ENCODE data around the gene FAM25G. TPM values are rescaled to one million over a fixed set of nuclear protein-coding genes. Genes with fewer than 3 reads are reported as not detected.
"Not testable (repeated sequence)": the region's sequence is repeated elsewhere in the genome, so short reads cannot be mapped to it uniquely, and the experiment has no call there.

The FAM25G gene
- total RNA-seq, 1 donor from 2014 or later, result not detected

DNA sequence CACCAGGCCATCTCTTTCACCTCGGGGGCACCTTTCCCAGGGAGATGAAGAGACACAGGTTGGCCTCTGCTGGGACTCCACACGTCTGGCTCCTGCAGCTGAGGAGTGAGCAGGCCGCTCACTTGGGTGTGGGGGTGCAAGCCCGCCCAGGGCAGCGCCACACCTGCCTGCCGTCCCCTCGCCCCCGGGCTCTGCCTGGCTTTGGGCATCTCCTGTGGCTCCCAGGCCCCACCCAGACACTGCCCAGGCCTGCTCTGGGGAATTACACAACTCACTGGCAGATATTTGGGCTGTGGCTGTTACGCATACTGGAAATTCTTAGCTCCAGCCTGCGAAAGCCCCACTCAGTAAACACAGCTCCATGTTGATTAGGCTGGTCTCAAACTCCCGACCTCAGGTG is 7.6 kb downstream of the FAM25G start, which contains the start of gene ANXA8:
ANXA8 (minus strand) TSS at position 193 of the 400 bp plus-strand sequence; CDS start at position 11, 182 bp downstream.
- not testable (repeated sequence) for H3K9me3 ChIP-seq (ENCODE audit: low read depth); H3K27ac ChIP-seq; H2AFZ ChIP-seq (replicated peaks); H3K4me3 Mint-ChIP-seq; H3K36me3 ChIP-seq; DNase-seq (ENCODE audit: low spot score); H3K4me2 ChIP-seq; H3F3A ChIP-seq (ENCODE audit: low read depth); H3K36me3 Mint-ChIP-seq; H3K27ac Mint-ChIP-seq; H3K4me3 ChIP-seq; H3K79me2 ChIP-seq (ENCODE audit: low read depth); H3K9me3 Mint-ChIP-seq; H4K20me1 ChIP-seq (ENCODE audit: low read depth); H3K27me3 Mint-ChIP-seq (ENCODE audit: insufficient read depth, low read depth); H3K4me1 ChIP-seq; H3K27me3 ChIP-seq; H3K4me1 Mint-ChIP-seq; H3K9ac ChIP-seq

DNA sequence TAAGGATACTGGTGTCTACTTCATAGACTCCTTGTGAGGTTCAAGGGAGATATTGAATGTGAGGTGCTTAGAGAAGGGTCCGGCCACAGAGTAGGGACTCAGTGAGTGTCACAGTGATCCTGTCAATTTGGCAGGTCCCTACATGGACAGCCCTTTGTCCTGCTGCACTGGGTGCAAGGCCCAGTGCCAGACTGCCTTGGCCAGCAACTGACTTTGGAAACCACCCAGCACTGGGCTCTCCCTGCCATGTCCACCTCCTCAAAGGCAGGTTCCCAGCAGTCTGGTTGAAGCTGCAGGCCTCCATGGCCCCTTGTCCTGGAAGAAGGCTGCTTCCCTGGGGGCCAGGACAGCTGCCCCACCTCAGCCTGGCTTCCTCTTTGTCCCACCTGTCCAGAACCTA is 9.1 kb downstream of the FAM25G start:
- H3K27ac ChIP-seq; H3K9me3 Mint-ChIP-seq; H3K79me2 ChIP-seq (ENCODE audit: low read depth); H3F3A ChIP-seq (ENCODE audit: low read depth); H3K27me3 ChIP-seq; H3K4me1 ChIP-seq; H4K20me1 ChIP-seq (ENCODE audit: low read depth); H3K4me1 Mint-ChIP-seq; H3K27me3 Mint-ChIP-seq (ENCODE audit: insufficient read depth, low read depth); H3K9me3 ChIP-seq (ENCODE audit: low read depth); DNase-seq (ENCODE audit: low spot score); H3K9ac ChIP-seq; H3K36me3 ChIP-seq; H3K36me3 Mint-ChIP-seq; H3K4me3 ChIP-seq; H2AFZ ChIP-seq (replicated peaks); H3K27ac Mint-ChIP-seq; H3K4me3 Mint-ChIP-seq; H3K4me2 ChIP-seq: not testable (repeated sequence)

DNA sequence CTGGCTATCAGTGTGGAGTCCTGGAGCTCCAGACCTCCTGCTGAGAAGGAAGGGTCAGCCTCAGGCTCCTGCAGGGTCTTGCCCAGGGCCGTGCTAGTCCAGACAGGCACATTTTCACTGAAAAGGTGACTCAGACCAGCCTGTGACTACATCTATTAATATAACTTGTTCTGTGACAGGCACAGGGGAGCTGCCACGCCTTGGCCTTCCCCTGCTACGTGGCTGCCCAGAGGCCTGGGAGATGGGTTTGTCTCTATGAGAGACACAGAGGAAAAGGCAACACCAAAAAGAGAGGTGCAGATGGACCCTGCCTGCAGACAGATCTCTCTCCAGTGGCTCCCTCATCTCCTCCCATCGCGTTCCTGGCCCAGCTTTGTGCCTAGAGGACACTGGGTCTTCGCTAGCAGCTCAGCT is 9.7 kb downstream of the FAM25G start:
- not testable (repeated sequence) for H3K27me3 ChIP-seq; H3K9ac ChIP-seq; H4K20me1 ChIP-seq (ENCODE audit: low read depth); H3K27ac Mint-ChIP-seq; H3K36me3 ChIP-seq; H2AFZ ChIP-seq (replicated peaks); H3F3A ChIP-seq (ENCODE audit: low read depth); H3K9me3 ChIP-seq (ENCODE audit: low read depth); H3K4me3 Mint-ChIP-seq; H3K79me2 ChIP-seq (ENCODE audit: low read depth); H3K4me1 ChIP-seq; H3K4me3 ChIP-seq; H3K4me2 ChIP-seq; H3K36me3 Mint-ChIP-seq; H3K4me1 Mint-ChIP-seq; H3K9me3 Mint-ChIP-seq; DNase-seq (ENCODE audit: low spot score); H3K27ac ChIP-seq; H3K27me3 Mint-ChIP-seq (ENCODE audit: insufficient read depth, low read depth)

DNA sequence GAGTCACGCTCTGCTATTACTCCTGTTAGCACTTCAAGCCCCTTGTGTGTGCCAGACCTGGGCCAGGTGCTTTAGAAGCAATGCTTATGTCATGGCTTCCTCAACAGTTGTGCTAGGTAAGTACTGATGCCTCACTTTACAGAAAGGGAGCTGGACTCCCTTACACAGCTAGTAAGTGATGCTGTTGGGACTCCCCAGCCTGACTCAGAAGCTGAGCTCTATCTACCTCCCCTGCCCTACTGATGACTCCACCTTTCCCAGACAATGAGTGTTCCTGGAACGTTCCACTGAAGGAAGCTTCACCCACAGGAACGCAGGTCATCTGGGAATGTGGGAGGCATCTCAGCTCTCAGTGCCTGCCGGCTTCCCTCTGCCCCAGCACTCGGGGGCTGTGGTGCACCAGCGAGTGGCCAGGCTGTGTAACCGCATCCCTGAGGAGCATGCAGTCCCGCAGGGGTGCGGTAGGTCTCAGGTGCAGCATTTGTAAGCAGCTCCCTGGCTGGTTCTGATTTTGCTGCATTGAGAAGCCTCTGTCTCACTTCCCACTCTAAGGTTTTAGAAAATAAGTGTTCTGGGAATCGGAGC is 10.2 kb downstream of the FAM25G start:
- DNase-seq (ENCODE audit: low spot score); H3K36me3 Mint-ChIP-seq; H3K27me3 Mint-ChIP-seq (ENCODE audit: insufficient read depth, low read depth); H3F3A ChIP-seq (ENCODE audit: low read depth); H3K4me1 Mint-ChIP-seq; H3K36me3 ChIP-seq; H3K9me3 Mint-ChIP-seq; H3K27ac ChIP-seq; H4K20me1 ChIP-seq (ENCODE audit: low read depth); H3K4me3 ChIP-seq; H3K4me1 ChIP-seq; H3K9ac ChIP-seq; H3K27me3 ChIP-seq; H3K4me3 Mint-ChIP-seq; H3K27ac Mint-ChIP-seq; H2AFZ ChIP-seq (replicated peaks); H3K79me2 ChIP-seq (ENCODE audit: low read depth); H3K9me3 ChIP-seq (ENCODE audit: low read depth); H3K4me2 ChIP-seq: not testable (repeated sequence)

DNA sequence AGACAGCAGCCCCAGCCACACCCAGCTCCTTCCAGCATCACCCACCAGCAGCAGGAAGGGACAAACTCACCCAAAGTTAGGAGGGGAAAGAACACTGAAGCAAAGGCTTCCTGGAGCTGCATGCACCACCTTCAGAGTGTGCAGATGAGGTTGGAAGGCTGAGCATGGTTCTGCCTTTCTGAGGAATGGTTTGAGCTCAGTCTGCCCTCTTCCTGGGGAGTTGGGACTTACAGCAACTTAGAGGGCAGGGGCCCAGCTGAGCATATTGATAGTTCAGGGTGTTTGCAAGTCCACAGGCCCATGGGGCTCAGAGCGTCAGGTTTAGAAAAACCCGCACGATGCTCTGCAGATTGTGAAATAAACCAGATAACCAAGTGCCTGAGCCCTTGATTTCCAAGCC is 11.4 kb downstream of the FAM25G start:
- not testable (repeated sequence) for H3K27ac ChIP-seq; H3K79me2 ChIP-seq (ENCODE audit: low read depth); H3K4me3 ChIP-seq; H4K20me1 ChIP-seq (ENCODE audit: low read depth); H3K4me1 Mint-ChIP-seq; H3K4me3 Mint-ChIP-seq; H2AFZ ChIP-seq (replicated peaks); H3K9me3 ChIP-seq (ENCODE audit: low read depth); H3K4me2 ChIP-seq; H3K9me3 Mint-ChIP-seq; H3K9ac ChIP-seq; H3F3A ChIP-seq (ENCODE audit: low read depth); DNase-seq (ENCODE audit: low spot score); H3K27me3 ChIP-seq; H3K27ac Mint-ChIP-seq; H3K36me3 ChIP-seq; H3K4me1 ChIP-seq; H3K36me3 Mint-ChIP-seq; H3K27me3 Mint-ChIP-seq (ENCODE audit: insufficient read depth, low read depth)

DNA sequence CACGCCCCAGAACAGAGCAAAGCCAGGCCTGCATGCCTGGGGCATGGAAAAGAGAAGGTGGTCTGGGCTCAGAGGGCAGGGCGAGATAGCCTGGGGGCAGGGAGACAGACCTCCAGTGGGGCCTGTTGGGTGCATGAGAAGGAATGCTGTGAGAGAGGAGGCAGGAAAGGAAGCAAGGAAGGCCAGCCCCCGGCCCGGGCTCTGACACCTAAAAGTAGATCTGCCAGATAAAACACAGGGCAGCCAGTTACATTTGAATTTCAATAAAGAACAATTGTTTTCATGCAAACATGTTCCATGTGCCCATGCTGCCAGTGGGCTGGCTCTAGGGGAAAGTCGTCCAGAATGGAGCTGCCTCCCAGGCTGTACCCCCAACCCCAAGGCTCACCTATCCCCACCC is 13.4 kb downstream of the FAM25G start:
- H3K27ac Mint-ChIP-seq; H3K4me2 ChIP-seq; DNase-seq (ENCODE audit: low spot score); H3K9ac ChIP-seq; H3K9me3 Mint-ChIP-seq; H3F3A ChIP-seq (ENCODE audit: low read depth); H3K36me3 Mint-ChIP-seq; H2AFZ ChIP-seq (replicated peaks); H3K4me3 Mint-ChIP-seq; H3K27me3 Mint-ChIP-seq (ENCODE audit: insufficient read depth, low read depth); H3K27me3 ChIP-seq; H3K27ac ChIP-seq; H3K4me1 Mint-ChIP-seq; H3K9me3 ChIP-seq (ENCODE audit: low read depth); H3K79me2 ChIP-seq (ENCODE audit: low read depth); H3K4me3 ChIP-seq; H3K36me3 ChIP-seq; H3K4me1 ChIP-seq; H4K20me1 ChIP-seq (ENCODE audit: low read depth): not testable (repeated sequence)

DNA sequence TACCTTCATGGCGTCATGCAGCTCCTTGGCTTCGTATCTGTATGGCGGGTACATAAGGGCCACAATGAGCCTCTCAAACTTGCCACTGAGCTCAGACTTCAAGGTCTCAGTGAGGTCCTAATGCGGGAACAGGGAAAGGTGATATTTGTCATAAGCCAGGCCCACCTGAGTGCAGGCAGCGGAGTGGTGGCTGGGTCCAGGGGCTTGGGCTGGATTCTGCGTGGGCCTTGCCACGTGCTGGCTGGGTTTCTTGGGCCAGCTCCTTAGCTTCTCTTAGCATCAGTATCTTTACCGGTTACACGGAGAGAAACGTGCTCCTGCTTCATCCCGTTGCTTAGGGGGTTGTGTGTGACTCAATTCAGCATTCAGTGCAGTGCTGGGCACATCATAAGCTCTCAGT is 14.4 kb downstream of the FAM25G start:
- H3K27ac Mint-ChIP-seq; H3K27ac ChIP-seq; H3K9ac ChIP-seq; DNase-seq (ENCODE audit: low spot score); H3K9me3 Mint-ChIP-seq; H3K9me3 ChIP-seq (ENCODE audit: low read depth); H3K79me2 ChIP-seq (ENCODE audit: low read depth); H3K36me3 Mint-ChIP-seq; H3K4me1 ChIP-seq; H3F3A ChIP-seq (ENCODE audit: low read depth); H4K20me1 ChIP-seq (ENCODE audit: low read depth); H2AFZ ChIP-seq (replicated peaks); H3K27me3 ChIP-seq; H3K4me3 Mint-ChIP-seq; H3K4me3 ChIP-seq; H3K4me2 ChIP-seq; H3K4me1 Mint-ChIP-seq; H3K27me3 Mint-ChIP-seq (ENCODE audit: insufficient read depth, low read depth); H3K36me3 ChIP-seq: not testable (repeated sequence)

DNA sequence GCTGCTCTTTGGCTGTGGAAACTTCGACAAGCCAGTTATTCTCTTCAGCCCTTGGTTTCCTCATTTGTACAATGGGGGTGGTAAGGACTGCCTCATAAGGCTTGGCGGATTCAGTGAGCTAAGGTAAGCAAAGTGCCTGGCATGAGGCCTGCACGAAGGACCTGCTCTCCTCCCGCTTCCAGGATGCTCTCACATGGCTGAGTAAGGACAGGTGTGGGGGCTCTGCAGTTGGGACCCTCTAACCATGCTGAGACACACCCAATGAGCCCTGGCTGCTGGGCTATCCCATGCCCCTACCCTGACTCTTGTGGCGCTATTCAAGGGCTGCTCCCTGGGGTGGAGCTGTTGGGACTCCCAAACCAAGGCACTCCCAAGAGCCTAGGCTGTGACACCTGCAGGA is 16.4 kb downstream of the FAM25G start:
- not testable (repeated sequence) for DNase-seq (ENCODE audit: low spot score); H3K79me2 ChIP-seq (ENCODE audit: low read depth); H3K4me3 ChIP-seq

More for the DNA sequence above, 16.4 kb downstream of the FAM25G start:
- H3K36me3 Mint-ChIP-seq; H3K36me3 ChIP-seq; H3K4me3 Mint-ChIP-seq; H3K9ac ChIP-seq; H2AFZ ChIP-seq (replicated peaks); H3K9me3 Mint-ChIP-seq; H3K4me1 Mint-ChIP-seq; H3K27me3 ChIP-seq; H3K27ac Mint-ChIP-seq; H4K20me1 ChIP-seq (ENCODE audit: low read depth); H3K9me3 ChIP-seq (ENCODE audit: low read depth); H3K4me2 ChIP-seq; H3F3A ChIP-seq (ENCODE audit: low read depth); H3K4me1 ChIP-seq; H3K27ac ChIP-seq; H3K27me3 Mint-ChIP-seq (ENCODE audit: insufficient read depth, low read depth): not testable (repeated sequence)

Measured in neural progenitor cell (in vitro differentiated cells).